ENCODE data around the gene AMDHD2. TPM values are rescaled to one million over a fixed set of nuclear protein-coding genes. Genes with fewer than 3 reads are reported as not detected.

The AMDHD2 gene, protein sequence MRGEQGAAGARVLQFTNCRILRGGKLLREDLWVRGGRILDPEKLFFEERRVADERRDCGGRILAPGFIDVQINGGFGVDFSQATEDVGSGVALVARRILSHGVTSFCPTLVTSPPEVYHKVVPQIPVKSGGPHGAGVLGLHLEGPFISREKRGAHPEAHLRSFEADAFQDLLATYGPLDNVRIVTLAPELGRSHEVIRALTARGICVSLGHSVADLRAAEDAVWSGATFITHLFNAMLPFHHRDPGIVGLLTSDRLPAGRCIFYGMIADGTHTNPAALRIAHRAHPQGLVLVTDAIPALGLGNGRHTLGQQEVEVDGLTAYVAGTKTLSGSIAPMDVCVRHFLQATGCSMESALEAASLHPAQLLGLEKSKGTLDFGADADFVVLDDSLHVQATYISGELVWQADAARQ
- total RNA-seq: 10 to 100 TPM; 32.9 to 50.3 (median 42.2) TPM

DNA sequence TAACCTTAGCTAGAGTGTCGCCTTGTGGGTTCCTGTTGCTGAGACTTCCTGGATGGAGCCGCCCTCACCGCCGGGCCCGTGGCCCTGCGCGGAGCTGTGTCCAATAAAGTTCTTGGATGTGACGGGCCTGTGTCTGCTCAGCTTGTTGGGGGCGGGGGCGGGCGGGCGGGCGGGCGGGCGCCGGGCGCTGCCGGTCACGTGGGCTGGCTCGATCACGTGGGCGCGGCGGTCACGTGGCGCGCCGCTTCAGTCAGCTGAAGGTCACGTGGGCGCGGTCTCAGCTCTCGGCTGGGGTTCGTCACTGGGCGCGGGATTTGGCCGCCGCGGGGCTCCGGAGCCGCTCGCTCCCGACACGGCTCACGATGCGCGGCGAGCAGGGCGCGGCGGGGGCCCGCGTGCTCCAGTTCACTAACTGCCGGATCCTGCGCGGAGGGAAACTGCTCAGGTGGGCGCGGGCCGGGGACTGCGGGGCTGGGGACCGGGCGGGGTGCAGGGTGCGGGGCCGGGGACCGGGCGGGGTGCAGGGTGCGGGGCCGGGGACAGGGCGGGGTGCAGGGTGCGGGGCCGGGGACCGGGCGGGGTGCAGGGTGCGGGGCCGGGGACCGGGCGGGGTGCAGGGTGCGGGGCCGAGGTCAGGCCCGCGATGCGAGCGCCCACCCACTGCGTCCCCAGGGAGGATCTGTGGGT is at the start of gene AMDHD2:
Gene AMDHD2 (plus strand): TSS at position 275 of the 687 bp plus-strand sequence. CDS start 88 bp downstream, at position 363.
- peak within 1 kb of the TSS; percentile 38 for H3K4me3 ChIP-seq (ENCODE audit: low read depth, poor library complexity, severe bottlenecking)
- TF ChIP-seq, protein P1, sequence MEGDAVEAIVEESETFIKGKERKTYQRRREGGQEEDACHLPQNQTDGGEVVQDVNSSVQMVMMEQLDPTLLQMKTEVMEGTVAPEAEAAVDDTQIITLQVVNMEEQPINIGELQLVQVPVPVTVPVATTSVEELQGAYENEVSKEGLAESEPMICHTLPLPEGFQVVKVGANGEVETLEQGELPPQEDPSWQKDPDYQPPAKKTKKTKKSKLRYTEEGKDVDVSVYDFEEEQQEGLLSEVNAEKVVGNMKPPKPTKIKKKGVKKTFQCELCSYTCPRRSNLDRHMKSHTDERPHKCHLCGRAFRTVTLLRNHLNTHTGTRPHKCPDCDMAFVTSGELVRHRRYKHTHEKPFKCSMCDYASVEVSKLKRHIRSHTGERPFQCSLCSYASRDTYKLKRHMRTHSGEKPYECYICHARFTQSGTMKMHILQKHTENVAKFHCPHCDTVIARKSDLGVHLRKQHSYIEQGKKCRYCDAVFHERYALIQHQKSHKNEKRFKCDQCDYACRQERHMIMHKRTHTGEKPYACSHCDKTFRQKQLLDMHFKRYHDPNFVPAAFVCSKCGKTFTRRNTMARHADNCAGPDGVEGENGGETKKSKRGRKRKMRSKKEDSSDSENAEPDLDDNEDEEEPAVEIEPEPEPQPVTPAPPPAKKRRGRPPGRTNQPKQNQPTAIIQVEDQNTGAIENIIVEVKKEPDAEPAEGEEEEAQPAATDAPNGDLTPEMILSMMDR (IDR thresholded peaks at IDR 0.05): no peak
- no peak for TF ChIP-seq POLR2A (IDR thresholded peaks at IDR 0.05)
- intact Hi-C loops (cut with DNase I; ENCODE audit: low total_unique reads): no loop called here
- 0 to 2% methylated on average over 8 to 30 of the region's 83 CpGs for WGBS, 2 donors
- peak; percentile 90 to 98 for DNase-seq (ENCODE audit: low spot score in 2 of 2)

DNA sequence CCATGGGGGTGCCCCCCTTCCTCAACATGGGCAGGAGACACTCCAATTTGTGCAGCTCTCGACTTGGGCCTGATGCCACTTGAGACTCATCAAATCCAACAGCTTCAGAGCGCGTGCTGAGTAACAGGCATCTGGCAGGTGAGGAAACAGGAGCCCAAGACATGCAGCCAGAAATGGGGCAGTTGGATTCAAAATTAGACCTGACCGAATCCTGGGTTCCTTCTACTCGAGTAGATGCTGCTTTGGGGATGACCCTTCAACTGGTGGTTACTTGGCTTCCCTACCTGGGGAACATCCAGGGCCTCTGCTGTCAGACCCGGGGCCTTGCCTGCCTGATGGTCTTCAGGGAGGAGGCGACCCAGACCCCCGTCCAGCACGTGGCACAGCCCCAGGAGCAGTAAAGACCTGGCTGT is 49.6 kb upstream of the AMDHD2 start:
- WGBS, 2 donors: 15 to 32% methylated on average over 5 to 6 of the region's 9 CpGs
- intact Hi-C loops (cut with DNase I; ENCODE audit: low total_unique reads): no loop called here
- no peak overlapping the region for H3K4me3 ChIP-seq (ENCODE audit: low read depth, poor library complexity, severe bottlenecking)

DNA sequence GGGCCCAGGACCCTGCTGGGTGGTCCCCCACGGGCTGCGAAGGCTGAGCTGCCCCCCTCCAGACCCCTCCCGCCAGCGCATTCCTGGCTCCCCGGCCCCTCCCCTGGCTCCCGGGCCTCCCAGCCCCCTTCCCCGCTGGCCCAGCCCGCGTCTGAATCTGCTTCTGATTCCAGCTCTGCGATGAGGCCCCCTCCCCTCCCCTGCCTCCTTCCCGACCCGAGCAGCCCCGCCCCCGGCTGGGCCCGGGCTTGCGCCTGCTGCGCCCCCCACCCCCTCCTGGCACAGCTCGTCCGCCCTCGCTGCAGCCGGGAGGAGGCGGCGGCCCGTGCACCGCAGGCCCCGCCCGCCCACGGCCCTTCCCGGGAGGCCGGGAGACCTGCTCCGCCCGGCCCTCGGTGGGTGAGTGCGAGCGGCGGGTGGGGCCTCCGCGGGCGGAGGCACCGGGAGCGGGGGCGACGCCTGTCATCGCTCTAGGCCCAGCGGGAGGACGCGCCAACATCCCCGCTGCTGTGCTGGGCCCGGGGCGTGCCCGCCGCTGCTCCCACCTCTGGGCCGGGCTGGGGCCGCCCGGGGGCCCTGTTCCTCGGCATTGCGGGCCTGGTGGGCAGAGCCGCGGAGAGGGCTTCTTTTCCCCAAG is 49.0 kb upstream of the AMDHD2 start, which contains the start of gene NTN3:
Gene NTN3 (plus strand): TSS at position 282 of the 637 bp plus-strand sequence. CDS start 405 bp downstream, outside the sequence.
- peak within 1 kb of the TSS; percentile 7 for H3K4me3 ChIP-seq (ENCODE audit: low read depth, poor library complexity, severe bottlenecking)
- TF ChIP-seq POLR2A (IDR thresholded peaks at IDR 0.05): no peak
- TF ChIP-seq, protein P1 (IDR thresholded peaks at IDR 0.05): no peak
- intact Hi-C loops (cut with DNase I; ENCODE audit: low total_unique reads): no loop called here
- WGBS, 2 donors: 0% methylated on average over 4 of the region's 59 CpGs; no CpG with 5 or more reads in 1 of the 2 donors
- DNase-seq (ENCODE audit: low spot score in 2 of 2): no peak

More for the DNA sequence above, 49.6 kb upstream of the AMDHD2 start:
- no peak for DNase-seq (ENCODE audit: low spot score in 2 of 2)
- TF ChIP-seq, protein P1 (IDR thresholded peaks at IDR 0.05): no peak
- TF ChIP-seq POLR2A (IDR thresholded peaks at IDR 0.05): no peak

DNA sequence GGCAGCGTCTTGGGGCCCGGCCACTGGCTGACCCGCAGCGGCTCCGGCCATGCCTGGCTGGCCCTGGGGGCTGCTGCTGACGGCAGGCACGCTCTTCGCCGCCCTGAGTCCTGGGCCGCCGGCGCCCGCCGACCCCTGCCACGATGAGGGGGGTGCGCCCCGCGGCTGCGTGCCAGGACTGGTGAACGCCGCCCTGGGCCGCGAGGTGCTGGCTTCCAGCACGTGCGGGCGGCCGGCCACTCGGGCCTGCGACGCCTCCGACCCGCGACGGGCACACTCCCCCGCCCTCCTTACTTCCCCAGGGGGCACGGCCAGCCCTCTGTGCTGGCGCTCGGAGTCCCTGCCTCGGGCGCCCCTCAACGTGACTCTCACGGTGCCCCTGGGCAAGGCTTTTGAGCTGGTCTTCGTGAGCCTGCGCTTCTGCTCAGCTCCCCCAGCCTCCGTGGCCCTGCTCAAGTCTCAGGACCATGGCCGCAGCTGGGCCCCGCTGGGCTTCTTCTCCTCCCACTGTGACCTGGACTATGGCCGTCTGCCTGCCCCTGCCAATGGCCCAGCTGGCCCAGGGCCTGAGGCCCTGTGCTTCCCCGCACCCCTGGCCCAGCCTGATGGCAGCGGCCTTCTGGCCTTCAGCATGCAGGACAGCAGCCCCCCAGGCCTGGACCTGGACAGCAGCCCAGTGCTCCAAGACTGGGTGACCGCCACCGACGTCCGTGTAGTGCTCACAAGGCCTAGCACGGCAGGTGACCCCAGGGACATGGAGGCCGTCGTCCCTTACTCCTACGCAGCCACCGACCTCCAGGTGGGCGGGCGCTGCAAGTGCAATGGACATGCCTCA is 48.3 kb upstream of the AMDHD2 start:
- H3K4me3 ChIP-seq (ENCODE audit: low read depth, poor library complexity, severe bottlenecking): peak overlapping the region; percentile 7
- TF ChIP-seq, protein P1 (IDR thresholded peaks at IDR 0.05): no peak
- TF ChIP-seq POLR2A (IDR thresholded peaks at IDR 0.05): no peak
- 63% methylated on average over 17 to 29 of the region's 61 CpGs for whole genome bisulfite sequencing, 2 donors
- no peak for DNase-seq (ENCODE audit: low spot score in 2 of 2)
- intact Hi-C loops (cut with DNase I; ENCODE audit: low total_unique reads): no loop called here

DNA sequence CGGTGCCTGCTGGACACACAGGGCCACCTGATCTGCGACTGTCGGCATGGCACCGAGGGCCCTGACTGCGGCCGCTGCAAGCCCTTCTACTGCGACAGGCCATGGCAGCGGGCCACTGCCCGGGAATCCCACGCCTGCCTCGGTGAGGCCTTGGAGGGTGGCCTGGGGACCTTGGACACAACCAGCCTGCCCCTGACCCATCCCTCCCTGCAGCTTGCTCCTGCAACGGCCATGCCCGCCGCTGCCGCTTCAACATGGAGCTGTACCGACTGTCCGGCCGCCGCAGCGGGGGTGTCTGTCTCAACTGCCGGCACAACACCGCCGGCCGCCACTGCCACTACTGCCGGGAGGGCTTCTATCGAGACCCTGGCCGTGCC is 47.7 kb upstream of the AMDHD2 start:
- TF ChIP-seq, protein P1 (IDR thresholded peaks at IDR 0.05): no peak
- no peak for TF ChIP-seq POLR2A (IDR thresholded peaks at IDR 0.05)
- WGBS, 2 donors: 90 to 98% methylated on average over 13 to 27 of the region's 27 CpGs
- H3K4me3 ChIP-seq (ENCODE audit: low read depth, poor library complexity, severe bottlenecking): no peak overlapping the region
- no peak for DNase-seq (ENCODE audit: low spot score in 2 of 2)
- intact Hi-C loops (cut with DNase I; ENCODE audit: low total_unique reads): no loop called here
